Measurements from ENCODE around the gene GPR107.

Gene GPR107

DNA sequence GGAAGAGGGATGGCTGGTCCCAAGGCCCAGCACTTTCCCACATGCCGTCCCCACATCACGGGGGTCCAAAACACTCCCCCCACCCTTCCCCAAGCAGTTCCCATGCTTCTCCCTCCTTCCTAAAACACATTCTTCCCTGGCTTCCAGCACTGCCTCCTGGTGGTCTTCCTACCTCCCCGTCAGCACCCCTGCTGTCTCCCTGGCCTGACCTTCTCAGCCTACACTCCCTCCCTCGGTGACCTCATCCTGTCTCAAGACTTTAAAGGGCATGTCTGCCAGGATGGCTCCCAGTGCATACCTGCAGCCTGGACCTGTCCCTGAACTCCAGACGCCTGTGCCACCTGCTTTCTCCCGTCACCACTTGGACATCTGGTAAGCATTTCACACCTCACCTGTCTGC lies 114.2 kb downstream of the GPR107 start:
- H3K9me3 ChIP-seq (ENCODE audit: control insufficient read depth in 1 of 2, low read length in 2 of 2), result no peaks in the 10 kb centered on the region
- H3K27ac ChIP-seq (ENCODE audit: low read depth, low read length), result no peak overlapping the region

DNA sequence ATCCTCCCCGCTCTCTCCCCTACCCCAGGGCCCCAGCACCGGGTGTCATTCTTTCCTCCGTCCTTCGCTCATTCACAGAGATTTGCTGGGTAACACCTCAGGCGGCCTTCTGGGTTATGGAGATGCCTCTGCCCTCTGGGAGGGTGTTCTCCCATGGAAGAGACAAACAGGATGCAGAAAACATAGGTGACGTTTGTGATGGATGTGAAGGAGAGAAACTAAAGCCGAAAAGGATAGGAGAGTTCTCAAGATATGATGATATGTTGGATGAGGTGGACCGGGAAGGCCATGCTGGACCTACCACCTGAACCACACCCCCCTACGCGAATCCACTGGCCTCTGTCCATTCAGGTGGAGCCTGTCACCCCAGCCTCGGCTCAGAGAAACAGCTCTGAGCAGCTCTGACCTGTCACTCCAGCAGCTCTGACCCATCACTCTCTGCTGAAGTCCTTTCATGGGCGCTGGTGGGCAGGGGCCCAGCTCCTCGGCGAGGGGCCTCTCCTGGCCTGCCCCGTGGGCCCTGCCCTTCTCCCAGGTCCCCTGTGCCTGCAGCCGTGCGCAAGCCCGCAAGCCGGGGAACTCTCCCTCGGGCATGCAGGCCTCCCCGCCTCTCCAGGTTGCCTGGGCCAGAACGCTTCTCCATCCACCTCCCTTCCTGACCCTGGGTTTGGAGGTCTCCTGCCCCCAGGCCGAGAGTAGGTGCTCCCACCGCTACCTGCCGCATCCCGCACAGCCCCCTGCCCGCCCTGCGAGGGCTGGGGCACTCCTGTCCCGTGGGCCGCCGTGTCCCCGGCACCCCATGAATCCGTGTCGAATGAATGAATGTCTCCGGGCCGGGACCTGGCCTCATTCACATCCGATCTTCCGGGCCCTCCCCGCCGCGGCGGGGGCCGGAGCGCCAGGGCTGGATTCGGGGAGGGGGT lies 117.8 kb downstream of the GPR107 start:
- H3K27me3 ChIP-seq (ENCODE audit: control insufficient read depth in 1 of 2, insufficient read depth in 2 of 2, low read length in 2 of 2), result peaks cover 16 to 18% of the 10 kb centered on the region in 2 donors
- no peaks in the 10 kb centered on the region for H3K36me3 ChIP-seq (ENCODE audit: control insufficient read depth in 1 of 2, insufficient read depth in 2 of 2, low read length in 2 of 2)
- H3K4me1 ChIP-seq (ENCODE audit: control insufficient read depth in 1 of 2, insufficient read depth in 2 of 2, low read length in 2 of 2), result peaks cover 0 to 3% of the 10 kb centered on the region in 2 donors
- no peak overlapping the region for H3K27ac ChIP-seq (ENCODE audit: low read depth, low read length)
- peak overlapping the region in 1 of 2 donors; percentile 15 for H3K4me3 ChIP-seq (ENCODE audit: low read depth in 1 of 2, low read length in 2 of 2)
- no peaks in the 10 kb centered on the region for H3K9me3 ChIP-seq (ENCODE audit: control insufficient read depth in 1 of 2, low read length in 2 of 2)
- H3K9ac ChIP-seq (ENCODE audit: low read depth in 1 of 2, low read length in 2 of 2), result no peak overlapping the region

More for the DNA sequence above, 114.2 kb downstream of the GPR107 start:
- no peak overlapping the region for H3K4me3 ChIP-seq (ENCODE audit: low read depth in 1 of 2, low read length in 2 of 2)
- H3K27me3 ChIP-seq (ENCODE audit: control insufficient read depth in 1 of 2, insufficient read depth in 2 of 2, low read length in 2 of 2), result peaks cover 2 to 9% of the 10 kb centered on the region in 2 donors
- no peaks in the 10 kb centered on the region for H3K4me1 ChIP-seq (ENCODE audit: control insufficient read depth in 1 of 2, insufficient read depth in 2 of 2, low read length in 2 of 2)
- no peaks in the 10 kb centered on the region for H3K36me3 ChIP-seq (ENCODE audit: control insufficient read depth in 1 of 2, insufficient read depth in 2 of 2, low read length in 2 of 2)
- no peak overlapping the region for H3K9ac ChIP-seq (ENCODE audit: low read depth in 1 of 2, low read length in 2 of 2)

DNA sequence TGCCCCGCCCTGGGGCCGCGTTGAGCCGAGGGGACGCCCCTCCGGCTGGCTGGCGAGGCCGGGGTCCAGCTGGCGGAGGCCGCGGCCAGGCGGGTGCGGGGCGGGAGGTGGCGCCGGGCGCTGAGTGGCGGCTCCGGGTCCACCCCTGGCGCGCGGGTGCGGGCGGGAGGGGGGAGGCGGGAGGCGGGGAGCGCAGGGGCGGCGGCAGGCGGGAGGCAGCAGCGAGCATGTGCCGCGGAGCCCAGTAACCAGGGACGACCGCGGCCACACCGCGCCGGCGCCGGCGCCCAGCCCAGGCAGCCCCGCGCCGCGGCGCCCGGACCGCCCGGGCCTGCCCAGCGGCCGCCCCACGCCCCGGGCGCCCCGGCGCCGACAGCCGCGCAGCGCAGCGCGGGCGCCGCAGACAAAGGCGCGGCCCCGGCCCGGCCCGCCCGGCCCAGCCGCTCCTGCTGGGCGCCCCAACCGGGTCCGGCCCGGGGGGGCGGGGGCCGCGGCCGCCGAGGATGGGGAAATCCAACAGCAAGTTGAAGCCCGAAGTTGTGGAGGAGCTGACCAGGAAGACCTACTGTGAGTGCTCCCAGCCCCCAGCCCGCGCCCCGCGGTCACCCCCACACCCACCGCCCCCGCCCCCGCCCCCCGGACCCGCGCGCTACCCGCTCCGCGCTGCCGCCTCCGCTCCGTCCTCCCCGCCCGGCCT lies 118.6 kb downstream of the GPR107 start, which contains the start of gene NCS1:
Gene NCS1, plus strand, starts transcription at position 244 of the 697 bp plus-strand sequence. Its CDS starts 260 bp downstream, at position 504.
- Histone ChIP-seq H3K27ac (ENCODE audit: low read depth, low read length) (no peak within 1 kb of the TSS), H3K9ac (ENCODE audit: low read depth in 1 of 2, low read length in 2 of 2) (no peak within 1 kb of the TSS), H3K27me3 (ENCODE audit: control insufficient read depth in 1 of 2, insufficient read depth in 2 of 2, low read length in 2 of 2) (peaks cover 16 to 18% of the 10 kb centered on the region in 2 donors), H3K4me1 (ENCODE audit: control insufficient read depth in 1 of 2, insufficient read depth in 2 of 2, low read length in 2 of 2) (peaks cover 0 to 3% of the 10 kb centered on the region in 2 donors), H3K36me3 (ENCODE audit: control insufficient read depth in 1 of 2, insufficient read depth in 2 of 2, low read length in 2 of 2) (no peaks in the 10 kb centered on the region), H3K4me3 (ENCODE audit: low read depth in 1 of 2, low read length in 2 of 2) (peak within 1 kb of the TSS in 1 of 2 donors; percentile 15), H3K9me3 (ENCODE audit: control insufficient read depth in 1 of 2, low read length in 2 of 2) (no peaks in the 10 kb centered on the region)

DNA sequence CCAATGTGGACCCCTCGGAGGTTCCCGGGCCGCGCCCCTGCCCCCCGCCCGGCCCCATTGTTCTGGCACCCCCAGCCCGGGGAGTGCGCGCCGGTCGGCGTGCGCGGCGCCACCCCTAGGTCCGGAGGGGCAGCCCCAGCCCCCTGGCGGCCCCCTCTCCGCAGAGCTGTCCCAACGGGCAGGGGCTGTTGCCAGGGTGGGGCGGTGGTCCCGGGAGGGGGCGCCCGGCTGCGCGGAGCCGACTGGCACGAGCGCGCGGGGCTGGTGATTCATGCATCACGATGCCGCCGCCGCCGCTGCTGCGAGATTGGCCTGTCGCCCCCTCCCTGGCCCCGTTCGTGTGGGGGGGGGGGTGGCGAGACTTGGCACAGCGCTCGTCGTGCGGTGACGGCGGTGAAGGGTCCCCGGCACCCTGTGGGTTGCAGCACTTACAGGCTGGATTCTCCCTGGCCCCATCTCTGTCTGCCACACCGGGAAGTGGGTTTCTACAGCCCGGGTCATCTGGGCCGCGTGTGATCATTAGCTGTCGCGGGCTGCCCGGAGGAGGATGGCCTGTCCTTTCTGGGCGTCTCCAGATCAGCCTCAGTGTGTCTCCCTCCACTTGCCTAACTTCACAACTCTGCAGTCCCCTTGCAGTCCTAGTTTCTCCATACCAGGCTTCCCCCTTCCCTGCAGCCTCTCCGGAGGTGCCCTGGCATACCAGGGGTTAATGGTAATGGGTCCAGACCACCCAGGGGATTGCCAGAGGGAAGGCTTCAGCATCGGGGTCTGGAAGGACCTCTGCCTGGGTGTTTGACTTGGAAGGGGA lies 119.4 kb downstream of the GPR107 start:
- no peak overlapping the region for H3K9ac ChIP-seq (ENCODE audit: low read depth in 1 of 2, low read length in 2 of 2)
- H3K4me1 ChIP-seq (ENCODE audit: control insufficient read depth in 1 of 2, insufficient read depth in 2 of 2, low read length in 2 of 2), result peaks cover 0 to 3% of the 10 kb centered on the region in 2 donors
- no peaks in the 10 kb centered on the region for H3K36me3 ChIP-seq (ENCODE audit: control insufficient read depth in 1 of 2, insufficient read depth in 2 of 2, low read length in 2 of 2)
- no peaks in the 10 kb centered on the region for H3K9me3 ChIP-seq (ENCODE audit: control insufficient read depth in 1 of 2, low read length in 2 of 2)
- no peak overlapping the region for H3K27ac ChIP-seq (ENCODE audit: low read depth, low read length)
- peaks cover 16 to 18% of the 10 kb centered on the region in 2 donors for H3K27me3 ChIP-seq (ENCODE audit: control insufficient read depth in 1 of 2, insufficient read depth in 2 of 2, low read length in 2 of 2)
- peak overlapping the region in 1 of 2 donors; percentile 15 for H3K4me3 ChIP-seq (ENCODE audit: low read depth in 1 of 2, low read length in 2 of 2)

DNA sequence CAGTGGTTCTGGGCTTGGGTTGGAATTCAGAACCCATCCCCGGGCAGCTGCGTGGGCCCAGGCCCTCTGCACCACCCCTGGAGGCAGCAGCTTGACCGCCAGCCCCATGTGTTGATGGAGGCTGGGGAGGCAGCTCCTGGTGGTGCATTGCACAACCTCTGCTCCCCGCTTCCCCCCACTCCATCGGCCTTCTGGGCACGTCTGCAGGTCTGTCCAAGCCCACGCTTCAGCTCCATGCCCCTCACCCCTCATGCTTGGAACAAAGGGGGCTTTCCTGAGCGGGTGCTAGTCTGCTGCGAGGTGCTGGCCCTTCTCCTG lies 119.9 kb downstream of the GPR107 start:
- Histone ChIP-seq H3K9ac (ENCODE audit: low read depth in 1 of 2, low read length in 2 of 2) (no peak overlapping the region), H3K4me1 (ENCODE audit: control insufficient read depth in 1 of 2, insufficient read depth in 2 of 2, low read length in 2 of 2) (peaks cover 0 to 3% of the 10 kb centered on the region in 2 donors)

DNA sequence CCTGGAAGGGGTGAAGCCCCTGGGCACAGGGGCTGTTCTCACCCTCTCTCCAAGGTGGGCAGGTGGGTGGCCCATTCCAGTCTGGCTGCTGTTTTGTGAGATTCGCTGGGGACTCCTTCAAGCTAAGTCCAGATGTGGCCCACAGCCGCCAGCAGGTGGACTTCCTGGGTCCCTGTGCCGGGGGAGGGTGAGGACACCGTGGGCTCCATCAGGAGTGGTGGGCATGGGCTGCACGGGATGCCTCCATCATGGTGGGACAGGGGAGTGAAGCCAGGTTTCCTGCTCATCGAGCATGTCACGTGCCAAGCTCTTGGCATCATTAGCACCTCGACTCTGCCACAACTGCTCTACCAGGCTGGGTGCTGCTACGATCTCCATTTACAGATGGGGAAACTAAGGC lies 120.3 kb downstream of the GPR107 start:
- Histone ChIP-seq H3K4me1 (ENCODE audit: control insufficient read depth in 1 of 2, insufficient read depth in 2 of 2, low read length in 2 of 2) (peaks cover 0 to 3% of the 10 kb centered on the region in 2 donors), H3K9me3 (ENCODE audit: control insufficient read depth in 1 of 2, low read length in 2 of 2) (no peaks in the 10 kb centered on the region), H3K27me3 (ENCODE audit: control insufficient read depth in 1 of 2, insufficient read depth in 2 of 2, low read length in 2 of 2) (peaks cover 16 to 18% of the 10 kb centered on the region in 2 donors), H3K36me3 (ENCODE audit: control insufficient read depth in 1 of 2, insufficient read depth in 2 of 2, low read length in 2 of 2) (no peaks in the 10 kb centered on the region), H3K27ac (ENCODE audit: low read depth, low read length) (no peak overlapping the region), H3K9ac (ENCODE audit: low read depth in 1 of 2, low read length in 2 of 2) (no peak overlapping the region), H3K4me3 (ENCODE audit: low read depth in 1 of 2, low read length in 2 of 2) (no peak overlapping the region)

More for the DNA sequence above, 119.9 kb downstream of the GPR107 start:
- Histone ChIP-seq H3K27me3 (ENCODE audit: control insufficient read depth in 1 of 2, insufficient read depth in 2 of 2, low read length in 2 of 2) (peaks cover 16 to 18% of the 10 kb centered on the region in 2 donors), H3K36me3 (ENCODE audit: control insufficient read depth in 1 of 2, insufficient read depth in 2 of 2, low read length in 2 of 2) (no peaks in the 10 kb centered on the region), H3K27ac (ENCODE audit: low read depth, low read length) (no peak overlapping the region), H3K9me3 (ENCODE audit: control insufficient read depth in 1 of 2, low read length in 2 of 2) (no peaks in the 10 kb centered on the region), H3K4me3 (ENCODE audit: low read depth in 1 of 2, low read length in 2 of 2) (no peak overlapping the region)

DNA sequence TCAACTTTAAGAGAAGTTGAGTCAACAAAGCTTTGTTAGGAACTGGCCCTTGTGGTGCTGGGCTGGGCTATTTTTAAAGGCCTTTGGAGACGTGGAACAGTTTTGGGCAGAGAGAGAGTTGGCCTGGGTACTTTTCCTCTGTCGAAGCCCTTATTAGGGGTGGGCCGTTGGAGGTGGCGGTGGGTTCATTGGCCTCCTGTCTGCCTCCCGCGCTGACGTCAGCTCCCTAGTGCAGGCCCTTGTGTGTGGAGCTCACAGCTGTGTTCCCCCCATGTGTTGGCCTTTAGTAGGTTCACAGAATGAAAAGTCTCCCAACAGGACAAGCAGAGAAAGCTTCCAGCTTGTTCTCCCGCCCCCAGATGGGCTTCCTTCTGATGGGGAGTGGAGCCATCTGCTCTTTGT lies 121.2 kb downstream of the GPR107 start:
- H3K36me3 ChIP-seq (ENCODE audit: control insufficient read depth in 1 of 2, insufficient read depth in 2 of 2, low read length in 2 of 2), result no peaks in the 10 kb centered on the region
- H3K27ac ChIP-seq (ENCODE audit: low read depth, low read length), result no peak overlapping the region
- no peaks in the 10 kb centered on the region for H3K9me3 ChIP-seq (ENCODE audit: control insufficient read depth in 1 of 2, low read length in 2 of 2)
- no peak overlapping the region for H3K9ac ChIP-seq (ENCODE audit: low read depth in 1 of 2, low read length in 2 of 2)
- H3K4me3 ChIP-seq (ENCODE audit: low read depth in 1 of 2, low read length in 2 of 2), result no peak overlapping the region
- H3K27me3 ChIP-seq (ENCODE audit: control insufficient read depth in 1 of 2, insufficient read depth in 2 of 2, low read length in 2 of 2), result peaks cover 16 to 18% of the 10 kb centered on the region in 2 donors
- peaks cover 0 to 3% of the 10 kb centered on the region in 2 donors for H3K4me1 ChIP-seq (ENCODE audit: control insufficient read depth in 1 of 2, insufficient read depth in 2 of 2, low read length in 2 of 2)

DNA sequence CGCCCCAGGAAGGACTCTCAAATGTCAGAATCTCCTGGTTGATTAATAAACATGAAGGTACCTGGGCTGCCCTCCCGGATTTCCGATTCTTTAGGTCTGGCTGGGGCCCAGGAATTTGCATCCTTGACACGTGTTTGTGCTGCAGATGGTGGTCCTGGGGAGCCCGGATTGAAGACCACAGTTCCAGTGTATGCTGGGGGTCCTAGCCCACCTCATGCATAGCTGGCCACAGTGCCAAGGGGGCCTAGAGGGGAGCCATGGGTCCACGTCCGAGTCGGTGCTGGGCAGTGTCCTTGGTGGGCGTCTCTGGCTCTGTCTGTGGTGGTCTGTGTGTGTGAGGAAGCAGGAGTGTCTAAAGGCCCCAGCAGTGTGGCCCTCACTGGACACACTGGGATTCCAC lies 121.6 kb downstream of the GPR107 start:
- Histone ChIP-seq H3K4me3 (ENCODE audit: low read depth in 1 of 2, low read length in 2 of 2) (no peak overlapping the region), H3K4me1 (ENCODE audit: control insufficient read depth in 1 of 2, insufficient read depth in 2 of 2, low read length in 2 of 2) (peaks cover 0 to 3% of the 10 kb centered on the region in 2 donors), H3K9me3 (ENCODE audit: control insufficient read depth in 1 of 2, low read length in 2 of 2) (no peaks in the 10 kb centered on the region), H3K27me3 (ENCODE audit: control insufficient read depth in 1 of 2, insufficient read depth in 2 of 2, low read length in 2 of 2) (peaks cover 16 to 18% of the 10 kb centered on the region in 2 donors), H3K36me3 (ENCODE audit: control insufficient read depth in 1 of 2, insufficient read depth in 2 of 2, low read length in 2 of 2) (no peaks in the 10 kb centered on the region), H3K9ac (ENCODE audit: low read depth in 1 of 2, low read length in 2 of 2) (no peak overlapping the region), H3K27ac (ENCODE audit: low read depth, low read length) (no peak overlapping the region)

DNA sequence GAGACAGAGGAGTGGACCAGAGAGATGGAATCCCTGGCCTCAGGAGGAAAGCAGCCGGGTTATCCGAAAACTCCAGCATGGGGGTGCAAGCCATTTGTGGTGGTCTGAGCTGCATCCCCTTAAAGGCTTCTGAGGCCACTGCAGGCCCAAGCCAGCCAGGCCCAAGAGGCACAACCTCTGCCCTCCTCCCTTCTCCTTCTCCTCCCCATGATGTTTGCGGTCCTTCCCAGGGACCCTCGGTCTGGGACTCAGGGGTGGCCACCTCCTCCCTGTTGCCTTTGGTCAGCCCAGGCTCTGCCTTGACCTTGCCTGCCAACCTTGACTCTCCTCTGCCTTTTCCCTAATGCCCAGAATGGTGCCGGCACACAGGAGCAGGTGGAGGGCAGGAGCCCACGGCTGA lies 123.1 kb downstream of the GPR107 start:
- Histone ChIP-seq H3K9ac (ENCODE audit: low read depth in 1 of 2, low read length in 2 of 2) (no peak overlapping the region), H3K4me3 (ENCODE audit: low read depth in 1 of 2, low read length in 2 of 2) (no peak overlapping the region), H3K9me3 (ENCODE audit: control insufficient read depth in 1 of 2, low read length in 2 of 2) (no peaks in the 10 kb centered on the region), H3K4me1 (ENCODE audit: control insufficient read depth in 1 of 2, insufficient read depth in 2 of 2, low read length in 2 of 2) (peaks cover 0 to 3% of the 10 kb centered on the region in 2 donors), H3K27ac (ENCODE audit: low read depth, low read length) (no peak overlapping the region), H3K36me3 (ENCODE audit: control insufficient read depth in 1 of 2, insufficient read depth in 2 of 2, low read length in 2 of 2) (no peaks in the 10 kb centered on the region), H3K27me3 (ENCODE audit: control insufficient read depth in 1 of 2, insufficient read depth in 2 of 2, low read length in 2 of 2) (peaks cover 10 to 14% of the 10 kb centered on the region in 2 donors)

Measured in duodenal mucosa (tissue), 2 donors.